Right hindlimb (tissue), 1 donor: ENCODE measurements around the gene GAS2L3.
"Not testable (repeated sequence)": the region's sequence is repeated elsewhere in the genome, so short reads cannot be mapped to it uniquely, and the experiment has no call there.

ENCODE experiments used
- DNase-seq: peaks from one replicate; pipeline ENCODE4 v3.0.0-alpha.2; 2018

Gene GAS2L3

GRCh38 chr12:100574187-100575074 is 947 bp downstream of the GAS2L3 start:
- DNase-seq: peak; percentile 54

- DNase-seq: no peak
These were observed 3.0 kb downstream of the GAS2L3 start for GRCh38 chr12:100576331-100577036.

GRCh38 chr12:100578923-100579322 is 5.4 kb downstream of the GAS2L3 start:
- no peak for DNase-seq

GRCh38 chr12:100579844-100580243 is 6.4 kb downstream of the GAS2L3 start:
- no peak for DNase-seq

- no peak for DNase-seq
These were observed 10.8 kb downstream of the GAS2L3 start for GRCh38 chr12:100584256-100584655.

- DNase-seq: no peak
These were observed 18.5 kb downstream of the GAS2L3 start for GRCh38 chr12:100591979-100592378.

- no peak for DNase-seq
These were observed 20.0 kb downstream of the GAS2L3 start for GRCh38 chr12:100593490-100593889.

- no peak for DNase-seq
These were observed 28.1 kb downstream of the GAS2L3 start for GRCh38 chr12:100601626-100602025.

- not testable (repeated sequence) for DNase-seq
These were observed 29.5 kb downstream of the GAS2L3 start for GRCh38 chr12:100602997-100603396.

GRCh38 chr12:100608776-100609175 is 35.3 kb downstream of the GAS2L3 start:
- no peak for DNase-seq

- DNase-seq: no peak
These were observed 37.4 kb downstream of the GAS2L3 start for GRCh38 chr12:100610666-100611430.

- no peak for DNase-seq
These were observed 39.1 kb downstream of the GAS2L3 start for GRCh38 chr12:100612606-100613005.

- no peak for DNase-seq
These were observed 51.1 kb downstream of the GAS2L3 start for GRCh38 chr12:100624571-100624970.

- DNase-seq: no peak
These were observed 59.0 kb downstream of the GAS2L3 start for GRCh38 chr12:100632445-100632892.

- DNase-seq: not testable (repeated sequence)
These were observed 59.8 kb downstream of the GAS2L3 start for GRCh38 chr12:100633082-100633785.

- DNase-seq: no peak
These were observed 69.8 kb downstream of the GAS2L3 start for GRCh38 chr12:100643246-100643645.

- no peak for DNase-seq
These were observed 73.4 kb downstream of the GAS2L3 start for GRCh38 chr12:100646896-100647295.

GRCh38 chr12:100651108-100651507 is 77.6 kb downstream of the GAS2L3 start:
- DNase-seq: no peak

GRCh38 chr12:100651694-100652093 is 78.2 kb downstream of the GAS2L3 start:
- no peak for DNase-seq

- DNase-seq: no peak
These were observed 79.0 kb downstream of the GAS2L3 start for GRCh38 chr12:100652488-100652887.

- DNase-seq: no peak
These were observed 82.7 kb downstream of the GAS2L3 start for GRCh38 chr12:100656141-100656540.

- no peak for DNase-seq
These were observed 83.4 kb downstream of the GAS2L3 start for GRCh38 chr12:100656856-100657255.
